Activated naive CD4-positive, alpha-beta T cell treated with anti-CD3 and anti-CD28 coated beads for 36 hours (primary cell): ENCODE results near the gene SIGLEC7. TPM values are rescaled to one million over a fixed set of nuclear protein-coding genes. Genes with fewer than 3 reads are reported as not detected.

ENCODE experiments used
- CTCF ChIA-PET: fragments of 350-600 bp; sonication (Branson Sonifier 250); formaldehyde crosslinking; loops from one replicate; lab custom pipeline; 2021; ENCODE audit warnings: antibody characterized with exemption; lab: Charles Lee
- DNase-seq: peaks from one replicate; pipeline ENCODE4 v3.0.0-alpha.2; 2020
- H3K27ac Mint-ChIP-seq: one replicate; pipeline ENCODE4 v1.8.0; 2021; ENCODE audit warnings: mild to moderate bottlenecking, mixed read lengths
- H3K27me3 Mint-ChIP-seq: one replicate; pipeline ENCODE4 v1.8.0; 2021; ENCODE audit warnings: low read depth, mixed read lengths
- H3K36me3 Mint-ChIP-seq: one replicate; pipeline ENCODE4 v1.8.0; 2021; ENCODE audit warnings: low read depth, mixed read lengths
- H3K4me1 Mint-ChIP-seq: one replicate; pipeline ENCODE4 v1.8.0; 2021; ENCODE audit warnings: low read depth, mixed read lengths
- H3K4me3 Mint-ChIP-seq: one replicate; pipeline ENCODE4 v1.8.0; 2021; ENCODE audit warnings: mild to moderate bottlenecking, moderate library complexity, mixed read lengths
- H3K9me3 Mint-ChIP-seq: one replicate; pipeline ENCODE4 v1.8.0; 2021; ENCODE audit warnings: mixed read lengths
- intact Hi-C: fragments of 100-400 bp; cut with micrococcal nuclease; formaldehyde crosslinking; loops from one replicate; pipeline ENCODE4 v1.15.1; 2023
- total RNA-seq, 2 experiments: library from RNA; stranded (reverse); gene quantifications; one replicate each; pipeline ENCODE4 v1.2.3, GENCODE V29; 2021

Gene SIGLEC7
- total RNA-seq, 2 experiments from 2014 or later: not detected

DNA sequence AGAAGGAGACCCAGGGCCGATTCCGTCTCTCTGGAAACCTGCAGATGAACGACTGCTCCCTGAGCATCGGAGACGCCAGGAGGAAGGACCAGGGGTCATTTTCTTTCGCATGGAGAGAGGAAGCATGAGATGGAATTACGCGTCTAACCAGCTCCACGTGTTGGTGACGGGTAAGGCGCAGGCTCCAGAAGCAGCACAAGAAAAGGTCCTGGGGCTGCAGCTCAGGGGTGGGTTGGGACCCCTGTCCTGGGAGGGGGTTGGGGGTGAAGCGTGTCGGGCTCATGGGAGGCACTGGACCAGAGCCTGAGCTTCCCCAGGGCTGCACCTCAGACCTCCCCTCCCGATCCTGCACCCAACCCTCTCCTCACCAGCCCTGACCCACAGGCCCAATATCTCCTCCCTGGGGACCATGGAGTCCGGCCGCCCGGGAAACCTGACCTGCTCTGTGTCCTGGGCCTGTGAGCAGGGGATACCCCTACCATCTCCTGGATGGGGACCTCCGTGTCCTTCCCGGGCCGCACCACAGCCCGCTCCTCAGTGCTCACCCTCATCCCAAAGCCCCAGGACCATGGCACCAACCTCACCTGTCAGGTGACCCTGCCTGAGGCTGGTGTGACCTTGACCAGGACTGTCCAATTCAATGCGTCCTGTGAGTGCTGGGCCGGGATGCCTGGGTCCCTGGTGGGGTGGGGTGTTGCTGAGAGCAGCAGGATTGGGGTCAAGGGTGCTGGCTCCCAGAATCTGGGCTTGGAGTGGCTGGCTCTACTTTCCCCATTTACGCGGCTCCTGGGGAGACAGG lies 43.2 kb downstream of the SIGLEC7 start:
- CTCF ChIA-PET: no interaction called here
- no peak for DNase-seq
- Mint-ChIP-seq H3K4me1 (no peaks in the 10 kb centered on the region), H3K27ac (no peak overlapping the region), H3K27me3 (peaks cover 10% of the 10 kb centered on the region), H3K9me3 (no peaks in the 10 kb centered on the region), H3K36me3 (no peaks in the 10 kb centered on the region), H3K4me3 (no peak overlapping the region)
- intact Hi-C loops: no loop called here

DNA sequence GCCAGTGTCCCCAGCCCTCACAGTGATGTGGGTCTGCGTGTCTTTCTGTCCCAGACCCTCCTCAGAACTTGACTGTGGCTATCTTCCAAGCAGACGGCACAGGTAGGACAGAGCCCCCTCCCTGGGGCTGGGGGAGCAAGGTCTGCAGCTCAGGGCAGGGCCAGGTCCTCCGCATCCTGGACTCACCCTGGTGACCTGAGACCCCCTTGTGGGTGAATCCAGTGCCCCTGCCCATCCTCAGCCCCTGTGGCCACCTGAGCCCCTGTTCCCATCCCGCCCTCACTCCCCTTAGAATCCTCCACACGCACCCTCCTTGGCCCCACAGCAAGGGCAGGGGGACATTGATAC lies 43.7 kb downstream of the SIGLEC7 start:
- H3K27me3 Mint-ChIP-seq: peaks cover 10% of the 10 kb centered on the region
- H3K36me3 Mint-ChIP-seq: no peaks in the 10 kb centered on the region
- CTCF ChIA-PET: no interaction called here
- intact Hi-C loops: no loop called here
- H3K27ac Mint-ChIP-seq: no peak overlapping the region
- H3K9me3 Mint-ChIP-seq: no peaks in the 10 kb centered on the region
- DNase-seq: no peak
- no peak overlapping the region for H3K4me3 Mint-ChIP-seq
- no peaks in the 10 kb centered on the region for H3K4me1 Mint-ChIP-seq

DNA sequence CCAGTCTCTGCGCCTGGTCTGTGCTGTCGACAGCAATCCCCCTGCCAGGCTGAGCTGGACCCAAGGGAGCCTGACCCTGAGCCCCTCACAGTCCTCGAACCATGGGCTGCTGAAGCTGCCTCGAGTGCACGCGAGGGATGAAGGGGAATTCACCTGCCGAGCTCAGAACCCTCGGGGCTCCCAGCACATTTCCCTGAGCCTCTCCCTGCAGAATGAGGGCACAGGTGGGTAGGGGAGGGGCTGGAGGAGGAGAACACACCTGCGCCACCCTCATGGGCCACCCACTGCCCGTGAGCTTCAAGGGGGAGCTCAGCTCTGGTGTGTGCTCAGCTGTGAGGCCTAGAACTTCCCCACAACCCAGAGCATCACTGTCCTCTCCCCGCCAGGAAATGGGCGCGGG lies 44.2 kb downstream of the SIGLEC7 start:
- no peak overlapping the region for H3K4me3 Mint-ChIP-seq
- H3K27ac Mint-ChIP-seq: no peak overlapping the region
- peaks cover 10% of the 10 kb centered on the region for H3K27me3 Mint-ChIP-seq
- H3K36me3 Mint-ChIP-seq: no peaks in the 10 kb centered on the region
- intact Hi-C loops: no loop called here
- CTCF ChIA-PET: no interaction called here
- no peaks in the 10 kb centered on the region for H3K4me1 Mint-ChIP-seq
- H3K9me3 Mint-ChIP-seq: no peaks in the 10 kb centered on the region
- no peak for DNase-seq

DNA sequence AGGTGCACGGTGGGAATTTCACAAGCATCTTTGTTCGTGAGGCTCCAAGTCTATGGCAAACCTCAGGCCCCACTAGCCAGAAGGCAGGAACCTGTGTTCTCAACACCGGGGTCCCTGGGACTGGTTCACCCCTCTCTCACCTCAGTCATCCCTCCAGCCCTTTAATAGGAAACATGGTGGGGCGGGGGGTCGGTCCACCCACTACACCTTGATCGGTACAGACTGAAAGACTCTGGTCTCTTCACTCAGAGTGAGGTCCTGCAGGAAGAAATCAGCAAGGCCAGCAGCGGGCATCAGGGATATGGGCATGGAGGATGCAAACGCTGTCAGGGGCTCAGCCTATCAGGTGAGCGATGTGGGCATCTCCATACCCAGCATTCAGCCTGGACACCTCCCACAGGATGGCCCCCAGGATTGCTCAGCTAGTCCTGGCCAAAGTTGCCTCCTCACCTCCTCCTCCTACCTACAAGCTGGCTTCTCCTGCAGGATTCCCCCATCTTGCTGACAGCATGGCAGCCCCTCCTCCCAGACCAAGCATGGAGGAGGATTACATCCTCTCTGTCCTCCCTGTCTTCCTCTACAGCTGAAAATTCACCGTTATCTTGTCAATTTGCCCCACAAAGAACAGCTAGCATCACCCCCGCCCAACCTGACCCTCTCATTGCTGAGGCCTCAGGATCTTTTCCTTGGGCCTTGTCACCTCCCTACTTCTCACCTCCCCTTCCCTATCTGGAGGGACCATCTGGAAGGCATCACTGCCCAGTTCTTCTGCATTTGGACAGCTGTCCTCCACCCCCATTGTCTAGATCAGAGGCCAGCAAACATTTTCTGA lies 45.5 kb downstream of the SIGLEC7 start:
- no peak overlapping the region for H3K27ac Mint-ChIP-seq
- no peak for DNase-seq
- H3K36me3 Mint-ChIP-seq: no peaks in the 10 kb centered on the region
- no peak overlapping the region for H3K4me3 Mint-ChIP-seq
- CTCF ChIA-PET: no interaction called here
- no peaks in the 10 kb centered on the region for H3K4me1 Mint-ChIP-seq
- peaks cover 10% of the 10 kb centered on the region for H3K27me3 Mint-ChIP-seq
- intact Hi-C loops: no loop called here
- no peaks in the 10 kb centered on the region for H3K9me3 Mint-ChIP-seq

DNA sequence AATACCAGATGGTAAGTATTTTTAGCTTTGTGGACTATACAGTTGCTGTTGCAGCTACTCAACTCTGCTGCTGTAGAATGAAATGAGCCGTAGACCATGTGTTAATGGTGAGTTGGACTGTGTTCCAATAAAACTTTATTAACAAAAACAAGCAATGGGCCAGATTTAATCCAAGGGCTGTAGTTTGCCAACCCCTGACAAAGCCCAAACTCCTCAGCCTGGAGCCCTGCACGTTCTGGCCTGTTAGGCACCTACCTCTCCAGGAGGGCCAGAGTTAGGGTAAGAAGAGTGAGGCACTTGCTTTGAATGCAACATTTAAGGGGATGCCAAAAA lies 46.1 kb downstream of the SIGLEC7 start:
- CTCF ChIA-PET: no interaction called here
- Mint-ChIP-seq H3K4me1 (no peaks in the 10 kb centered on the region), H3K27ac (no peak overlapping the region), H3K4me3 (no peak overlapping the region), H3K27me3 (peaks cover 10% of the 10 kb centered on the region), H3K36me3 (no peaks in the 10 kb centered on the region), H3K9me3 (no peaks in the 10 kb centered on the region)
- intact Hi-C loops: no loop called here
- DNase-seq: no peak

DNA sequence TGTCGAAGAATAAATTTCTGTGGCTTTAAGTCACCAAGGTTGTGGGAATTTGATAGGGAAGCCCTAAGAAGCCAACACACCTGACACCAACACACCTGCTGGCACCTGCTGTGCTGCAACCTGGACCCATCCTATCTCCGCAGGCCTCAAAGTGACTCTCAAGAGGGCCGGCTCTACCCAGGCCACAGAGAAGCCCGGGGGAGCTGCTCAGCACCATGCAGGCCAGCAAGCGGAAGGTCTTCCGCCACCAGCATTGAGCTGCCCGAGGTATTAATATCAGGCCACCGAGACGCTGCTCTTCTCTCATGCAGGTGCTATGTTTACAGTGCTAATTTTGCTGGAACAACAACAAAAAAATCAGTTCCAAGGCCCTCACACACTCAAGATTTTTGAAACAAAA lies 50.6 kb downstream of the SIGLEC7 start:
- intact Hi-C loops: no loop called here
- H3K4me1 Mint-ChIP-seq: no peaks in the 10 kb centered on the region
- H3K36me3 Mint-ChIP-seq: no peaks in the 10 kb centered on the region
- H3K9me3 Mint-ChIP-seq: no peaks in the 10 kb centered on the region
- CTCF ChIA-PET: no interaction called here
- no peaks in the 10 kb centered on the region for H3K27me3 Mint-ChIP-seq
- H3K4me3 Mint-ChIP-seq: no peak overlapping the region
- H3K27ac Mint-ChIP-seq: no peak overlapping the region
- DNase-seq: no peak

DNA sequence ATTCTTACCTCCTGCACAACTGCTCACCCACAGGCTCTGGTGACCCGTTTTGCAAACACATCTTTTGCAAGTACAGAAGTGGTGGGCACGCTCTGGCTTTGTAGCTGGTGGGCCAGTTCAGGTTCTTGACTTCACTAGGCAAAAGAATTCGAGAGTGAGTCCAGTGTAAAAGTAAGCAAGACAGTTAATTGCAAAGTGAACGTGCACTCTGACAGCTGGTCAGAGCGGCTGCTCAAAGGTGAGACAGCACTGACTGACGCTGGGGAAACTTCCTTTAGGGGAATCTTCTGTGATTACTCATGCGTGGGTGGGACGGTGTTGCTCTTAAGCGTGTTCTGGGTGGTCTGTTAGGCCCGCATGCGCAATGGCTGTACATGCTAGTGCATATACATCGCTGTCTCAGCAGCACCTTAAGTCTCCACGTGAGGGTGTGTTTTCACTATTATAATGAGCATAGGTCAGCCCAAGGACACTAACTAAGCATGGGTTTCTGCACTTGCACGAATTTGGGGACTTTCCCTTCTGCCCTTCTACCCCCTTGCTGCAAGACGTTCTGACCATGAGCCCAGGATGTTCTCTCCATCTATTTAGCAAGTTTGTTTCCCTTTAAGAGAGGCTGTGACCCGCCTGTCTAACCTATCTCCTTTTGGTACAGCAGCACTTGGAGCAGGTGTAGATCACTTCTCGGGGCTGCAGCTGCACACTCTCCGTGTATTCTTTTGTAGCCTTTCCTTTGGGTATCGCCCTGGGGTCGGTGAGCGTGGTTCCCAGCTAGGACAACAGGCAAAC lies 52.6 kb downstream of the SIGLEC7 start:
- H3K4me1 Mint-ChIP-seq: no peaks in the 10 kb centered on the region
- CTCF ChIA-PET: no interaction called here
- H3K9me3 Mint-ChIP-seq: no peaks in the 10 kb centered on the region
- intact Hi-C loops: no loop called here
- no peak overlapping the region for H3K27ac Mint-ChIP-seq
- no peaks in the 10 kb centered on the region for H3K36me3 Mint-ChIP-seq
- no peaks in the 10 kb centered on the region for H3K27me3 Mint-ChIP-seq
- no peak for DNase-seq
- H3K4me3 Mint-ChIP-seq: no peak overlapping the region

DNA sequence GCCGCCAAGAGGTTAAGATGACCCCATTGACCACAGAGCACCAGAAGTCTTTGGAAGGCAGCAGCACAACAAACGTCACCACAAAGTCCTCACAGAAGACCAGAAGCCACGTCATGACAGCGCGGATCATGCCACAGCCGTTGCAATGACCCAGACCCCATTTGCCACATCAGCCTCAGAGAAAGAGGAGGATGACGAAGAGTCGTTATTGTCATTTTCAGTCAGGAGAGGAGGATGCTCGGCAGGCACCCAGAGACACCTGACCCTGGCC lies 53.1 kb downstream of the SIGLEC7 start:
- no peak overlapping the region for H3K4me3 Mint-ChIP-seq
- intact Hi-C loops: no loop called here
- H3K36me3 Mint-ChIP-seq: no peaks in the 10 kb centered on the region

DNA sequence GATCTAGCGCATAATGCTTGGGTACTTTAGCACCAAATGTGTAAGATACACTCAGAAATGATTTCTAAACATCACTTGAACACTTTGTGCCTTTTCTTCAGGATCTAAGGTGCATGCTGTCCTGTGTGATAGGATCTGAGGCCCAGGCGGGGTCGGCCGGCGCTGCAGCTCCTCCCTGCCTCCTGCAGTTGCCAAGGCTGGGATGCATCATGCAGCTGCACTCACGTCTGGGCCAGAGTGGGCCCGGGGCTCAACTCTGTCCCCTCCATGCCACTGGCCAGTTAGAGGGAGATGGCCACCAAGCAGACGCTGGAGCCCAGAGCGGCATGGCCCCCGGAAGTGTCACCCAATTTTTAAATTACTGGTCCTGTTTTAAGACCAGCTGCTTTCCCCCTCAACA lies 53.5 kb downstream of the SIGLEC7 start:
- H3K9me3 Mint-ChIP-seq: no peaks in the 10 kb centered on the region
- H3K36me3 Mint-ChIP-seq: no peaks in the 10 kb centered on the region
- intact Hi-C loops: no loop called here
- CTCF ChIA-PET: no interaction called here
- no peaks in the 10 kb centered on the region for H3K4me1 Mint-ChIP-seq
- no peak for DNase-seq
- H3K4me3 Mint-ChIP-seq: no peak overlapping the region
- H3K27me3 Mint-ChIP-seq: peaks cover 4% of the 10 kb centered on the region
- H3K27ac Mint-ChIP-seq: no peak overlapping the region

More for the DNA sequence above, 53.1 kb downstream of the SIGLEC7 start:
- Mint-ChIP-seq H3K27me3 (peaks cover under 1% of the 10 kb centered on the region), H3K27ac (no peak overlapping the region), H3K9me3 (no peaks in the 10 kb centered on the region), H3K4me1 (no peaks in the 10 kb centered on the region)
- DNase-seq: no peak
- CTCF ChIA-PET: no interaction called here

DNA sequence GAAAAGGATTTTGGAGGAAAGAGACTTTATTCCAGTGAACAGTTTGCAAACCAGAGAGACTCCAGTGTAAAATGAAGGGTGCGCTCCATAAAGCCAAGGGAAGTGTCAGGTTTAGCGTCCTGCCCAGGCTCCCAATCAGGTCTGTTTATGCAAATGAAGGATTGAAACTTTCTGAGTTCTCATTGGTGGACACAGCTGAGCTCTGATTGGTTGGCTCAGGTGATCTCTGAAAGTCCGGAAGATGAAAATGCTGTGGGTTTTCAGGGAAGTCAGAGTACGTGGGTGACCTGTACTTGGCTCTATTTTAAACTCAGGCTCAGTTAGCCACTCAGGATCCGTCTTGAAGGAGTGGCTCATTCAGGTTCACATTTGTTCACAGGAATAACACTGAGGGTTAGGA lies 54.1 kb downstream of the SIGLEC7 start:
- CTCF ChIA-PET: no interaction called here
- DNase-seq: no peak
- Mint-ChIP-seq H3K36me3 (no peaks in the 10 kb centered on the region), H3K4me3 (no peak overlapping the region), H3K9me3 (no peaks in the 10 kb centered on the region), H3K4me1 (no peaks in the 10 kb centered on the region), H3K27ac (no peak overlapping the region), H3K27me3 (peaks cover 5% of the 10 kb centered on the region)
- intact Hi-C loops: no loop called here

DNA sequence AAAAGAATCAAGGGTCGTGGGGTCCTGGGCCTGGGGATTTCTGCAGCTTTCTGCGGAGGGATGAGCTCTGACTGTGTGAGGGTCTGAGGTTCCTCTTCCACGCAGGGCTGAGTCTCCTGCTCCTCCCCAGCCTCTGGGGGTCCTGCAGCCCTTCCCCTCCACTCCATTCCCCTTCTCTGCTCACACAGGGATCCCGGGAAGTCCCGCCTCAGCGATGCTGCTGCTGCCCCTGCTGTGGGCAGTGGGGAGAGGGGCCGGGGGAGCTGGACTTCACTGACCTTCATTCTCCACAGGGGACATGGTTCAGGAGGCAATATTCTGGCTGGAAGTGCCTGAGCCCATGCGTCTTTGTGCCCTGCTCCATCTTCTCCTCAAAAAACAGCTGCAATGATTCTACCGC lies 56.5 kb downstream of the SIGLEC7 start:
- H3K27me3 Mint-ChIP-seq: peaks cover 11% of the 10 kb centered on the region
- no peaks in the 10 kb centered on the region for H3K36me3 Mint-ChIP-seq
- H3K9me3 Mint-ChIP-seq: no peaks in the 10 kb centered on the region
- no peaks in the 10 kb centered on the region for H3K4me1 Mint-ChIP-seq
- H3K27ac Mint-ChIP-seq: no peak overlapping the region
- intact Hi-C loops: no loop called here
- CTCF ChIA-PET: no interaction called here
- DNase-seq: no peak
- no peak overlapping the region for H3K4me3 Mint-ChIP-seq

DNA sequence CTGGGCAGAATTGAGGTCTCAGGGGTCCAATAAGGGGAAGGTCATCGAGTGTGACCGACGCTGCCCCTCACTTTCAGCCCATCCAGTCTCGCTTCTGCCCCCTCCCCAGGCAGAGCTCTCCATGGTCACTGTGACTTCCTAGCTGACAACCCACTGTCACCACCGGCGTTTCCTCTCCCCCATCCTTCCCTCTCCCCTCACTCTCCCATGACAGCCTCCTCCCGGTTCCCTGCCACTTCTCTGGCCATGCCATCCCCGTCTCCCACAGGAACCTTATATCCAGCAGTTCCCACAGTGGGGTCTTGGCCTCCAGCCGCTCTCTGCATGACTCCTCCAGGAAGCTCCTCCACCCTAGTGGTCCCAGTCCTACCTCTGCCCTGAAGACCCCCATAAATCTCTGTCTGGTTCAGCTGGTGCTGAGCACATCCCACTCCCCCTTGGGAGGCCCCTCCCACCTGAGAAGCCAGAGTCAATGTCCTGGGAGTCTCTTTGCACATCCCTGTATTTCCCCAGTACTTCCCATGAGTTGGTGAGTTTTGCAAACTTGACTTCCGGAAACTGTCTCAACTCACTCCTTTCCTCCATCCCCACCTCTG lies 58.1 kb downstream of the SIGLEC7 start:
- CTCF ChIA-PET: no interaction called here
- Mint-ChIP-seq H3K36me3 (no peaks in the 10 kb centered on the region), H3K4me3 (no peak overlapping the region), H3K9me3 (no peaks in the 10 kb centered on the region), H3K4me1 (no peaks in the 10 kb centered on the region), H3K27me3 (peaks cover 14% of the 10 kb centered on the region), H3K27ac (no peak overlapping the region)
- intact Hi-C loops: no loop called here
- no peak for DNase-seq
